Measurements from ENCODE around the gene KIFC1. TPM values are rescaled to one million over a fixed set of nuclear protein-coding genes. Genes with fewer than 3 reads are reported as not detected.

Gene KIFC1
- total and polyA plus RNA-seq, 9 of the 15 experiments (the other 6 are each of a cell fraction or from before 2014, with no cell fraction given) = 1.3 to 95.2 (median 76.9) TPM

DNA sequence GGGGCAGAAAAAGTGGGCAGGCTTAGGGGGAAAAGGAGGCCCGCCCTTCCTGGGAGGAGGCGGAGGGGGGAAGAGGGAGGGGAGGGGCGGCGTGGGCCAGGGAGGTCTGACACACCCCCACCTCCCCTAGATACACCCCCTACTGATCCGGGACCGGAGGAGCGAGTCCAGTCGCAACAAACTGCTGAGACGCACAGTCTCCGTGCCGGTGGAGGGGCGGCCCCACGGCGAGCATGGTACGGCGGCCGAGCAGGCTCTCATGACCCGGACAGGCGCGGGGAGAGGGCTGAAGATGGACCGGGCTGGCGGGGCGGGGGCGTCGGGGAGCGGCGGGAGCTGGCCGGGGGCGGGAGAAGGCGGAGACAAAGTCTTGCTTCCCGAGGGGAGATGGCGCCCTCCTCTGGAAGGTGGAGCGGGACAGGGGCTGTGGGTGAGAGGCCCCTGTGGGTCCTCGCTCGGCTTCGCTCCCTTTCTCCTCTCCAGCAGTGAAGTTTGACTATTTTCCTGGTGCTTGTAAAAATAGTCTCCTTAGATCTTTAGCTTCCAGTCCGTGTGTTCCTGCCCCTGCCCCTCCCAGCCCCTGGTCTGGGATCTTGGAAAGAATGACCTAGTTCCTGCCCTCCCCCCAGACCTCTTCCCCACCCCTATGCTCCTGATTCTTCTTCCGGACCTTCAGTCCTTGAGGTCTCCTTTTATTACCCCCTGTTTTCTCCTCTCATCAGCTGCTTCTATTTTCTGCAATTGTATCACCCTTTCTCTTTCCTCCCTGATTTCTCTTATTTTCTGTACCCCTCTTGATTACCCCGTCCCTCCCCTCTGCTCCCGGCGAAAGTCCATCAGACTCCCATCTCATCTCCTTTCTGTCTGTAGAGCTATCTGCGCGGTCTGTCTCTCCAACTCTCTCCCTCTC lies 34.3 kb downstream of the KIFC1 start (continued):
- TF ChIP-seq YY1 (IDR thresholded peaks at IDR 0.05; ENCODE audit: borderline replicate concordance in 1 of 3, control insufficient read depth in 1 of 3, extremely low read depth in 1 of 3, insufficient read depth in 3 of 3, insufficient read length in 1 of 3, insufficient replicate concordance in 2 of 3, low read depth in 1 of 3, low read length in 2 of 3) = peak in 2 of 3 experiments; percentile 31 to 66
- no peak for TF ChIP-seq SIN3B (IDR thresholded peaks at IDR 0.05; ENCODE audit: low read depth)
- TF ChIP-seq ZNF77 (CRISPR knock-in tag; IDR thresholded peaks at IDR 0.05) = no peak
- TF ChIP-seq ZFP30 (CRISPR knock-in tag; IDR thresholded peaks at IDR 0.05; ENCODE audit: borderline replicate concordance) = no peak
- no peak; the same call in 1 of the 2 replicates for TF ChIP-seq ZBTB1 (CRISPR knock-in tag; IDR thresholded peaks at IDR 0.05; ENCODE audit: borderline replicate concordance, low read depth)
- no peak for TF ChIP-seq ZNF699 (CRISPR knock-in tag; IDR thresholded peaks at IDR 0.05; ENCODE audit: insufficient replicate concordance)
- no peak for TF ChIP-seq HDAC6 (IDR thresholded peaks at IDR 0.05; ENCODE audit: low read depth, low read length)
- TF ChIP-seq NFE2L1 (tag; IDR thresholded peaks at IDR 0.05; ENCODE audit: borderline replicate concordance, low read depth) = no peak
- peak; percentile 41; the same call in 1 of the 2 replicates for TF ChIP-seq NKRF (IDR thresholded peaks at IDR 0.05; ENCODE audit: borderline replicate concordance)
- no peak for TF ChIP-seq HDGF (IDR thresholded peaks at IDR 0.05)
- no peak for TF ChIP-seq TRIM28 (IDR thresholded peaks at IDR 0.05)
- TF ChIP-seq CBX1 (IDR thresholded peaks at IDR 0.05; ENCODE audit: low read depth) = no peak
- TF ChIP-seq CAMTA2 (CRISPR knock-in tag; conservative IDR thresholded peaks at IDR 0.05) = no peak; the same call in 1 of the 2 replicates
- no peak for TF ChIP-seq SMARCA4 (IDR thresholded peaks at IDR 0.05)
- TF ChIP-seq MITF (IDR thresholded peaks at IDR 0.05) = peak; percentile 28; the same call in 1 of the 2 replicates
- peak; percentile 58; the same call in 1 of the 2 replicates for TF ChIP-seq ELF2 (CRISPR knock-in tag; IDR thresholded peaks at IDR 0.05)
- no peak for TF ChIP-seq ZNF280B (CRISPR knock-in tag; IDR thresholded peaks at IDR 0.05)
- no peak for TF ChIP-seq WHSC1 (IDR thresholded peaks at IDR 0.05; ENCODE audit: low read length)
- 0 out of 2 replicates have a peak, but pooled peaks have one; percentile 40 for TF ChIP-seq PTBP1 (IDR thresholded peaks at IDR 0.05; ENCODE audit: low read depth, low read length)
- TF ChIP-seq EP400 (IDR thresholded peaks at IDR 0.05) = peak; percentile 91
- TF ChIP-seq NR0B1 (IDR thresholded peaks at IDR 0.05; ENCODE audit: partially characterized antibody) = no peak
